ENCODE data around the gene VSTM2A.

DNA sequence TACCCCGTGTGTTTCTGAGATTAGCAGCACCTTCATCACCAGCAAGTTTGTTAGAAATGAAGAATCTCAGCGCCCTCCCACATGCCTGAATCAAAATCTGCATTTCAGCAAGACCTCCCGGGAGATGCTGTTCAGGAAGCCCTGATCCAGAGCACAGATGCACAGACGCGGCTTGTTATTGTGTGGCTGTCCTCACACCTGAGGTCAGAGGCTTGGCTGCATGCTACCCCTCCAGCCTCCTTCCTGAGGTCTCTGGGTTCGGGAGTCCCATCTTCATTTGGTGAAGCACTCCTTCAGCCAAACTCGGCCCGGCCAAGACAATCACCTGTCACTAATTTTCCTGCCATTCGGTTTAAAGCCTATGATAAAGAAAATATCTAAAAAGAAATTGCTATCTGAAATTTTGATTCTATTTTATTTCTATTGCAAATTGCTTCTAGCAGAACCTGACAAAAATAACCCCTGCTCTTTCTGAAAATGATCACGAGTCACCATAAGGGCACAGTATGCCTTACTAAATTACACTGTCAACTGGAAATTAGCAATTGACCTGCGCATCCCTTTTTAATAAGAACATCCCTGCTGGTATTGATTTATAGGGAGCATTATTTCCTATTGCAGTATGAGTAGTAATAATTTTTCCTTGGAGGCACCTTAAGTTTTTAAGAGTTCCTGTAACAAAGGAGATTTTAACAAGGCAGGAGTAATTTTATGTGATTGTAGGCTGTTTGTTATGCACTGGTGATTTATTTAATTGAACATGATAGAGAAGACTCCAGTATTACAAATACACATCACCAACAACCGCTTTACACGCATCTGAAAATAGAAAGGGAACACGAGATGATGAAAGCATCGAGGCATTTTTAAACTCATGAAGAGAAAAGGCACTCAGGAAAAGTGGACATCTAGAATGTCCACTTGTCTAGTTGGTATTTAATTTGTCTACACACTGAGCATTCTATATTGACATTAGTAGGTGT lies 49.5 kb downstream of the VSTM2A start:
- TF ChIP-seq, protein P1, sequence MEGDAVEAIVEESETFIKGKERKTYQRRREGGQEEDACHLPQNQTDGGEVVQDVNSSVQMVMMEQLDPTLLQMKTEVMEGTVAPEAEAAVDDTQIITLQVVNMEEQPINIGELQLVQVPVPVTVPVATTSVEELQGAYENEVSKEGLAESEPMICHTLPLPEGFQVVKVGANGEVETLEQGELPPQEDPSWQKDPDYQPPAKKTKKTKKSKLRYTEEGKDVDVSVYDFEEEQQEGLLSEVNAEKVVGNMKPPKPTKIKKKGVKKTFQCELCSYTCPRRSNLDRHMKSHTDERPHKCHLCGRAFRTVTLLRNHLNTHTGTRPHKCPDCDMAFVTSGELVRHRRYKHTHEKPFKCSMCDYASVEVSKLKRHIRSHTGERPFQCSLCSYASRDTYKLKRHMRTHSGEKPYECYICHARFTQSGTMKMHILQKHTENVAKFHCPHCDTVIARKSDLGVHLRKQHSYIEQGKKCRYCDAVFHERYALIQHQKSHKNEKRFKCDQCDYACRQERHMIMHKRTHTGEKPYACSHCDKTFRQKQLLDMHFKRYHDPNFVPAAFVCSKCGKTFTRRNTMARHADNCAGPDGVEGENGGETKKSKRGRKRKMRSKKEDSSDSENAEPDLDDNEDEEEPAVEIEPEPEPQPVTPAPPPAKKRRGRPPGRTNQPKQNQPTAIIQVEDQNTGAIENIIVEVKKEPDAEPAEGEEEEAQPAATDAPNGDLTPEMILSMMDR (IDR thresholded peaks at IDR 0.05; ENCODE audit: low read depth, low read length, poor library complexity, severe bottlenecking) = no peak
- no peak for TF ChIP-seq EZH2phosphoT487 (IDR thresholded peaks at IDR 0.05; ENCODE audit: borderline replicate concordance, low read length)
